NCI-H128 (cell line): ENCODE results near the gene FMOD.
"Not testable (repeated sequence)": the region's sequence is repeated elsewhere in the genome, so short reads cannot be mapped to it uniquely, and the experiment has no call there.

Experiments
- DNase-seq: peaks from one replicate; lab custom pipeline; 2025; ENCODE audit not compliant: unreplicated experiment; lab: John Stamatoyannopoulos, UW

The FMOD gene

GRCh38 chr1:203306965-203307541 lies 43.9 kb downstream of the FMOD start:
- DNase-seq, result no peak

DNA sequence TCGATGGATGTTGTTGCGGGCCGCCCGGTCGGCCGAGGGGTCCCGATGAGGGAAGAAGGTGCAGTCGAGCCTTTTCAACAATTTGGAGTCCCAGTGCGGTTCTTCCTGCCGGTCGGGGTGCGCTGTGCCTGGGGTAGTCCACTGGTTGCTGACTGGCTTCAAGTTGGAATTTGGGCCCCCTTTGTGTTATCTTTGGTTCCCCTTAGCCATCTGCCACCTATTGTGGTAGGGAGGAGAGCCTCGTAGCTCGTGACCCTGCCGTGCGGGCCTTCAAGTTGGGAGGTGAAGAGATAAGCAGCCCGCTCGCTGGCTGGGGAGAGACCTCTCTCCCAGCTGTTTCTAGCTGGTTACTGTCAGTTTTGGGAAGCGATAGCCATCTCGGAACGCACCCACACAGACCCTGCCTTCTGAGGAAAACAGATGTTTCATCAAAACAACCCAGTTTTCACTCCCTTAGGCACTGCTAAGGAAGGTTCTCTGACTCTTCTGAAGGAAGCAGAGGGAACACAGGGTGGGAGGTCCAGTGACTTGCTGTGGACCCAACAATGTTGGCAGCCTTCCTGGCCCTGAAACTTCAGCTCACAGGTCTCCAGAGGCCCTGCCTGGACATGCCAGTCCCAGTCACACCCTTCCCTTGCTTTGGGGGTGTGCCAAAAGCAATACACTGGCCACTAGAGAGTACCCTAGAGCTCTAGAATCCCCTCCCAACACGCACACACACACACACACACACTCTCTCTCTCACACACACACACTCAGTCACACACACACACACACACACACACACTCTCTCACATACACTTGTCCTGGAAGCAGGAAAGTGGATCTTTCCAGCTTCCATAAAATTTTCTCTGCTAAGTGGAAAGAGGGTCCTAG lies 44.6 kb downstream of the FMOD start:
- DNase-seq, result peak; percentile 58

DNA sequence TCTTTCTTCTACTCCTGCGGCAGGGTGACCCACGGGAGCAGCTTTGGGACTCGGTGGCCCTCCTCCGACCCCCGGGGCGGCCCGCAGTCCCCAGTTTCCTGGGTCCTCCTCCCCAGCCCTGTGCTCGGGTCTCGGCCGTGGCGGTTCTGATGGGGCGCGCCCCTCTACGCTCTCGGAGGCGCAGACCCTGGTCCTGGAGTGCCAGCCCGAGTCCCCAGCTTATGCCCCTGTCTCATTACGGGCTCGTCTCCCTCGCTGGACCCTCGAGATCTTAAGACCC lies 45.2 kb downstream of the FMOD start:
- no peak for DNase-seq

GRCh38 chr1:203304919-203305808 lies 45.8 kb downstream of the FMOD start, which contains the start of gene BTG2:
Gene BTG2 (plus strand): TSS chr1:203305519. CDS start chr1:203305607, 88 bp downstream.
- DNase-seq, result peak; percentile 80

DNA sequence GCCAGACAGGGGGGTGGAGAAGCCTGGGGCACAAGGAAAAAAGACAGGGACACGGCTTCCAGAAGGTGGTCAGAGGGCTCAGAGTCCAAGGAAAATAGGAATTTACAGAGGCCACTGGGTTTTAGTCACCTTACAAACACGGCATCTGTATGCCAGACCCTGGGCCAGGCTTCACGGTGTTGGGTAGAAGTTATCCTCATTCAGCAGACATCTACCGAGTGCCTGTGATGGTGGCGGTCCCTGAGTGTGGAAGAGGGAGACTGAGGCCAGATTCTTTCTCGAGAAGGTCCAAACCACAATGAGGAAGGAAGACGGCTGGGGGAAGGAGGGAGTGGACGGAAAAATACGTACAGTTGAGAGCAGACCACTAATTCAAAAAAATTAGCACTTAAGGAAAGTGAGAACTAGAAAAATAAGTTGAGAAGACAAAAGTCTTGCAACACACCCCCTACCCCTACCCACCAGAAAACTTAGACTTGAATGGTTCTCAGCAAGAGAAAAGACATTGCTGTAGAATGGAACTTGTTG lies 46.5 kb downstream of the FMOD start:
- DNase-seq, result no peak

- no peak for DNase-seq
Measured at GRCh38 chr1:203302894-203303293, 48.0 kb downstream of the FMOD start.

DNA sequence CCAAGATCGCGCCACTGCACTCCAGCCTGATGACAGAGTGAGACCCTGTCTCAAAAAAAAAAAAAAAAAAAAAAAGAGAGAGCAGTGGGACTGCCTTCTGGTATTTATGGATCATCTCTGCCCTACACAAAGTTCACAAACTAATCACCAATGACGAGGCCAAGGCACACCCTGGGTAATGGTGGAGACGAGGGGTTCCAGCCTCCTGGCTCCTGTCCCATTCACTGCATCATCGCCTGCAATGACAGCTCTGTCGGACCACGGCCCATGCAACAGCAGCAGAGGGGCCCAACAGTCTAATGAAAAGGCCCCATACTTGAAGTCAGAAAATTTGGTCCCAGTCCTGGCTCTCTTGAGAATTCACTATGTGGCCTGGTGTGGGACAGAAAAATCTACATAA lies 48.5 kb downstream of the FMOD start:
- DNase-seq, result no peak

GRCh38 chr1:203301331-203301668 lies 49.6 kb downstream of the FMOD start:
- no peak for DNase-seq

- DNase-seq, result no peak
Measured at GRCh38 chr1:203300441-203301330, 50.2 kb downstream of the FMOD start.

GRCh38 chr1:203299719-203300429 lies 51.0 kb downstream of the FMOD start:
- not testable (repeated sequence) for DNase-seq

GRCh38 chr1:203299169-203299568 lies 51.8 kb downstream of the FMOD start:
- DNase-seq, result no peak

DNA sequence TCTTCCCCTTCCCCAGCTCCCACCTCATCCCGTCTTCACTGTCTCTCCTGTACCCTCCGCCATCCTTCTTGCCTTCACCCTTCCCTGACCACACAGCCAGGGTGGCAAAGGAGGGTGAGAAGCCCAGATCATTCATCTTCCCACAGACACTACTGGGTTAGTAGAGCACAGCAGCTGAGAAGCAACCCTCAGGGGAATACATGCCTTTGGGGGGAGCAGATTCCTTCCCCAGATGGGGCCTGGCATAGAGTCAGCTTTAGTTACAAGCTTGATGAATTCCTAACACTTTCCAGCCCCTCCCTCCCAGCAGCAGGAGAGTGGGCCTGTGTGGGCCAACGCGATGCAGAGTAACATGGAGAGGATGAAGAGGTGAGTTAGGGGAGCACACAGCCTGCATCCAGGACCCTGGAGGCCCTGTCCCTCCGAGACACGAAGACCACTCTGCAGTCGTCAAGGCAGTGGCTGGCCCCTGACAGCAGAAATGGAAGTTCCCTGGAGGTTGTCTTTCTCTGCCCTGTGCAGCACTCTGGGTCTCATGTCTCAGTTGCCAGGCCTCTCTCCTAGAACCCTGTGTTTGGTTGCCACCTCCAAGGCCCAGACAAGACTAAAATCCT lies 54.4 kb downstream of the FMOD start:
- DNase-seq, result no peak

DNA sequence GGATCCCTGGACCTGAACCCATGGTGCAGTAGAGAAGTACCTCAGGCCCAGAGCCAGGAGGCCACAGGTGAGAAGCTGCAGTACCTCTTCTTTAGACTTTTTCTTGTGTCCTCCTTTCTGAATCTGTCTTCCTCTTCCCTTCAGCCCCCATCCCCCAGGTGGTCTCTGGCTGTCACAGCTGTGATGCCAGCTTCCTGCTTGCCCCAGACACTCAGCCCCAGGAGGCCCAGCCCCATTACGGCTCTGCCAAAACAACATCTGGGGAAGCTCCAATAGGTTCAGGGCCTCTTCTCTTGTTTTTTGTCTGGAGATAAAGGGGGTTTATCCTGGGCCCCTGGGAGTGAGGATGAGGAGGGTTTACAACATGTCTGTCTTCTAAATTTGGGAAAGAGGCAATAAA lies 55.1 kb downstream of the FMOD start:
- no peak for DNase-seq

GRCh38 chr1:203291201-203292096 lies 59.5 kb downstream of the FMOD start:
- DNase-seq, result no peak
